DMS53 treated with DMSO at 0.1 percent for 48 hours (cell line): ENCODE results near the gene DLX3.
"Not testable (repeated sequence)": the region's sequence is repeated elsewhere in the genome, so short reads cannot be mapped to it uniquely, and the experiment has no call there.

Experiments
- DNase-seq: peaks from one replicate; lab custom pipeline; 2025; ENCODE audit not compliant: unreplicated experiment; lab: John Stamatoyannopoulos, UW

DLX3 gene

GRCh38 chr17:49995055-49995738 is at the start of gene DLX3:
Gene DLX3, minus strand, starts transcription at chr17:49995224. Its CDS starts 226 bp downstream, at chr17:49994998.
- DNase-seq, result peak; percentile 23

DNA sequence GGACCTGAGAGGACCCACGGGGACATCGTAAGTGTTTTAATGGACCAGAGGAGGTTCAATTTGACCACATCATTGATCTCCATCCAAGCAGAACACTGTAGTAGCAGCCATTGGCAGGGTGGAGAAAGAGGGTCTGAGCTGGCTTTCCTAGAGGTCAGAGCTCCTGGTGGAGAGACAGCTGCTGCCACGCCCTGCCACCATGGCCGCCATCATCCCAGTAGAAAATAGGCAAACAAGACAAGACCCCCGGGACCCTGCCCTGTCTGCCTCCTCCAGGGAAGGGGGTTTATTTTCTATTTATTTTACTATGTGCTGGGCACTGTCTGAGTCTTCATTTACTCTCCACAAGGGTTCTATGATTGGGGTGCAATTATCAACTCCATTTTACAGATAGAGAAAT is 49.5 kb upstream of the DLX3 start:
- no peak for DNase-seq

GRCh38 chr17:50043290-50044148 is 48.5 kb upstream of the DLX3 start:
- no peak for DNase-seq

DNA sequence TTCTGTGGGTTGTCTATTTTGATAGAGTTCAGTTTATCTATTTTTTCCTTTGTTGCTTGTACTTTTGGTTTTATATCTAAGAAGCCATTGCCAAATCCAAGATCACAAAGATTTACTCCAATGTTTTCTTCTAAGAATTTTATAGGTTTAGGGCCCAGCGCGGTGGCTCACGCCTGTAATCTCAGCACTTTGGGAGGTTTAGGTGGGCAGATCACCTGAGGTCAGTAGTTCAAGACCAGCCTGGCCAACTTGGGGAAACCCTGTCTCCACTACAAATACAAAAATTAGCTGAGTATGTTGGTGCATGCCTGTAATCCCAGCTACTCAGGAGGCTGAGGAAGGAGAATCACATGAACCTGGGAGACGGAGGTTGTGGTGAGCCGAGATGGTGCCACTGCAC is 47.2 kb upstream of the DLX3 start:
- no peak for DNase-seq

DNA sequence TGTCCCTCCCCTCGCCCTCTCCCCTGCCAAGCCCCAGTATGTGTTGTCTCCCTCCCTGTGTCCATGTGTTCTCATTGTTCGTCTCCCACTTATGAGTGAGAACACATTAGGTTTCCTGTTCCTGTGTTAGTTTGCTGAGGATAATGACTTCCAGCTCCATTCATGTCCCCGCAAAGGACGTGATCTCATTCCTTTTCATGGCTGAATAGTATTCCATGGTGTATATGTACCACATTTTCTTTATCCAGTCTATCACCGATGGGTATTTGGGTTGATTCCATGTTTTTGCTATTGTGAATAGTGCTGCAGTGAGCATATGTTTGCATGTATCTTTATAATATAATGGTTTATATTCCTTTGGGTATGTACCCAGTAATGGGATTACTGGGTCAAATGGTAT is 45.5 kb upstream of the DLX3 start:
- not testable (repeated sequence) for DNase-seq

DNA sequence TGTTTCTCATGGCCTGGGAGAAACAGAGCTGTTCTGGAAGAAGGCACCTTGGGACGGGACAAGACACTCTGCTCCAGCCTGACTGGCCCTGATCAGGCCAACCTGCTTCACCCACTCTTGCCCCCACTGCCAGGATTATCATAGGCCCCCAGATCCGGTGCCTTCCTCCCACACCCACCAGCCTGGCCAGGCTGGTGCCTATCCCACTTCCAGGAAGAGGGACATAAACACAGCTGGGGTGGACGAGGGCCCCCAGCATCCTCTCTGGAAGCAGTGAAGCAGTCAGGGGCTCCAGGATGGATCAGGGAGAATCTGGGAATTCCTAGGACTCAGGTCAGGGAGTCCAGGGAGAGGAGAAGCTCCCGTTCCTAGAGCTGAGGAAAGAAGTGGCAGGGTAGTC is 44.0 kb upstream of the DLX3 start:
- DNase-seq, result no peak

DNA sequence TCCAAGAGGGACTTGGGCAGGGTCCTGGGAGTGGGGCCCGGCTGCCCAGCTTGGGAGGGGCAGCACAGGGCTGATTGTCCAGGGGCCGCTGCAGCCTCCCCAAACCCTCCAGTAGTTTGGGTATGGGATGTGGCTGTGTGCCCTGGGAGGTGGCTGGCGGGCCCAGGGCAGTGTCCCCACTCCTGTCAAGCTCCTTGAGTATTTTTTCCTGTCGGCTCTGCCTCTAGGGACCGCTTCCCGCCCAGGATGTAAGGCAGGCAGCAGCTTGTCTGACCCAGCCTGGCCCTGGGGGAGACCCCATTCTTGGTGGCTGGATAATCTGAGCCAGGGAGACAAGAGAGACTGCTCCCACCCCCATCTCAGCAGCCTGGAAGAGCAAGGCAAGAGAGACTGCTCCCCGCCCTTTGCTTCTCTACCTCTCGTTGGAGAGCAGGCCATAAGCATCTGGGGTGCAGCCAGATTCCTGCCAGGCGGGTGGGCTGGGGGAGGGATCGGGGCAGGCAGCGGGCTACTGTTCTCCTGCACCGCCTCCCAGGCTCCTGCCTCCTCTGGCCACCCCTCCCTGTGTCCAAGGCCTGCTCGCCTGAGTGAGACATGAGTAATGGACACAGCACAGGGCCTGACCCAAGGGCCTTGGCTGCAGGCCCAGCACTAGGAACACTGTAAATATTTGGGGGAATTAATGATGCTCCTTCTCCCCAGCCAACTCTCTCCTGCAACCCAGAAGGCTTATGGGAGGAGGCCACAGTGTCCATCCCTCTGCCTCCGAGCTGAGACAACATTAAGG is 42.5 kb upstream of the DLX3 start:
- DNase-seq, result no peak

GRCh38 chr17:50036455-50037261 is 41.6 kb upstream of the DLX3 start:
- no peak for DNase-seq

DNA sequence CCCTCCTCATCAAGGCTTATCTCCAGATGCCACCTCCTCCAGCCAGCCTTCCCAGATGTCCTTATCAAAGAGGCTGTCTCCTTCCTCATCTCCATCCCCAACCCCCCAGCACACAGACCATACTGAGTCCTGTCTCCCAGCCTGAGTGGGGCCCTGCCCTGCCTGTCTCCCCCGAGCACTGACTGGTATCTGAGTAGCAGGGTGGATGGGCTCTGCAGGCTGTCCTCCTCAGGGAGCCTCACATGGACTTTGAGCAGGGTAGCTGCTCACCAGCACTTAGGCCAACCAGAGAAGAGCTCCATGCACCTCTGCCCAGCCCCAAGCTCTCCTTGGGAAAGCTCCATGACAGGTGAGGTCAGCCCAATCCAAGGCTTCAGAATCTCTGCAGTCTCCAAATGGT is 40.9 kb upstream of the DLX3 start:
- DNase-seq, result no peak

GRCh38 chr17:50035421-50035879 is 40.4 kb upstream of the DLX3 start:
- no peak for DNase-seq

- no peak for DNase-seq
Observed at GRCh38 chr17:50034498-50035364, 39.7 kb upstream of the DLX3 start.

DNA sequence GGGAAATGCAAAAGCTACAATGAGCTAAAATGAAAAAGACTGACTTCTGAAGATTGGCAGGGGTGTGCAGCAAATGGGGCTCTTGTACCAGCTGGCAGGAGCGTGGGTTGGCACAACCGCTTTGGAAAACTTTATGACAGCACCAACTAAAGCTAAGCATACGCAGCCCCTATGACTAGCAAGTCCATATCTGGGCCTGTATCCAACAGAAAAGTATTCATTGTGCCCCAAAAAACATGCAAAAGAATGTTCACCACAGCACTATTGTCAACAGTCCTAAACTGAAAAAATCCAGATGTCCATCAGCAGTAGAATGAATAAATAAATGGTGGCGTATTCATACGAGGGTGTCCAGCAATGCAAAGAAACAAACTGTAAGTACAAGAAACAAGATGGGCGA is 38.3 kb upstream of the DLX3 start:
- DNase-seq, result no peak

- DNase-seq, result no peak
Observed at GRCh38 chr17:50029185-50029584, 34.2 kb upstream of the DLX3 start.

DNA sequence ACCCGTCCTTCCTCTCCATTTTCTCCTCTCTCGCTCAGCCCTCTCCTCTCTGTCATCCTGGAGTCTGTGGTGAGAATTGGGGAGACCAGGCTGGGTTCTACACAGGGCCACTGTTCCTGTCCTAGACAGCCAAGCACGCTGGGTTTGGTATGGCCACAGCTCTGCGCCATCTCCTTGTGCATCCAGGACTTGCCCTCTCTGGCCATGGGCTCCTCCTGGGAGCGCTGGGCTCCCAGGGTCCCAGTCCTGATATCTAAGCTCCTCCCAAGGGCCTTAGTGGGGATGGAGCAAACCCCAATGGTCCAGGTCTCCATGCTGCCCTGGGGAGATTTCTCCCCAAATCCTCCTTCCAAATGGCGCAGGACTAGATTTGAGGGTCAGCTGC is 33.7 kb upstream of the DLX3 start:
- no peak for DNase-seq

DNA sequence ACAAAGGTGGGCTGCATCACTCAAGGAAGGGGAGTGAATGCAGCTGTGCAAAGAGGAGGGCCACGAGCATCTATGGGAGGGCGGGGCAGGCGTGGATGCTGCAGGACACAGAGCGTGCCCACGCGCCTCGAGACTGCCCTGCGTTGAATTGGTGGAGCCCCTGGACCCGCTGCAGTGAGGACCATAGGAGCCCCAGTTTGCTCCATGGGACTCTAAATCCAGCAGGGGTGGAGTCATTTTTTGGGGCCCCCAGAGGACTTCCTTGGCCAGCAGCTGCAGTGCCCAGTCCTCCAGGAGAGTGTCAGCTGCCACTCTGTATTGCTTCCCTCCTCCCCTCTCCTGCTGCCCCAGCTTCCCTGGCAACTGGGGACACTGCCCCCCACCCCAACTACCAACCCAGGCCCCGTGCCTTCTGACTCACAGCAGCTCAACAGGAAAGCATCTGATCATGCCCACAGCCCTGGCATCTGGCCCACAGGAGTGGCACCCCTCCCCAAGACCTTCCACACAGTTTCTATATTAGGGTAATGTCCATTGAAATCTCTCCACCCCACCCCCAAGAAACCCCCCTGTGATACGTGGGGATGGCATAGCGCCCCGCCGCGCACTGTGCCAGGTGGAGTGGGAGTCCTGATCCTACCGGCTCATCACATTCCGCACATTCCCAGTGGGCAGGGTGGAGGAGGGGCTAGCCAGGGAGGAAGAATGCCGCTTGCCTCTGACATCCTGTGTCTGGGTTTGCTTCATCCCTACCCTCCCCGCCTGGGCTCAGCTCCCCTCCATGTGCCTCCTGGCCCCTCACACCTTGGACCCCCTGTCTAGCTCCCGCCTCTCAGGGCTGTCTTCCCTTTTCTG is 33.1 kb upstream of the DLX3 start:
- DNase-seq, result no peak

GRCh38 chr17:50027172-50027880 is 32.3 kb upstream of the DLX3 start:
- no peak for DNase-seq

- peak; percentile 71 for DNase-seq
Observed at GRCh38 chr17:50026837-50027171, 31.8 kb upstream of the DLX3 start.

DNA sequence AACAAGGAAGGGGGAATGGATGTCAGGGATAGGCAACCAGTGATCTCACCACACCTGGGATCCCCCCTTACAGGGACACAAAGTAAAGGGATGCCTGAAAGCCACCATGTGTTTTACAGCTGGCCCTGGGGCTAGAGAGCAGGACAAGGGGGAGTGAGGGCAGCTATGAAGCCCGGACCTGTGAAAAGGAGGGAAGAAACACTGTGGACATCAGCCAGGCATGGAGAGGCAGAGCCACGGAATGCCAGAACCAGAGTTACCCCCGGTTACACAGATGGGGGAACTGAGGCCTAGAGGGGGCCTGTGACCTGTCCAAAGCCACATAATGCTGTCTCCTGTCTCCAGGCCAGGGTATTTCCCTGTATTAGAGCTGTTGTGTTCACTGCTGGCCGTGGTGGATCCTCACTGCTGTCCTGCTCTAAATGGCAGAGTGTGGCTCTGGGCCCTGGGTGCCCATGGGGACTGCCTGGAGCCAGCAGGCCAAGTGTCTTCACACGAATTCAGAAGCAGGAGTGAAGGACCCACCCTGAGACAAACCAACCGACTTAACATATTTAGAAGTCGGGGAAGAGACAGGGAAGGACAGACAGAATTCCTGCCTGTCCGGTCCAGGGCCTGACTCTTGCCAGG is 31.1 kb upstream of the DLX3 start:
- no peak for DNase-seq
